Hematopoietic multipotent progenitor cell treated with erythropoietin and hydrocortisone succinate and interleukin-3 and kit ligand, for 15 days (in vitro differentiated cells): ENCODE measurements around the gene QSER1.
"Not testable (repeated sequence)": the region's sequence is repeated elsewhere in the genome, so short reads cannot be mapped to it uniquely, and the experiment has no call there.

Experiments
- DNase-seq: peaks from one replicate; pipeline ENCODE4 v3.0.0-alpha.2; 2015; ENCODE audit warnings: low spot score

QSER1 gene

DNA sequence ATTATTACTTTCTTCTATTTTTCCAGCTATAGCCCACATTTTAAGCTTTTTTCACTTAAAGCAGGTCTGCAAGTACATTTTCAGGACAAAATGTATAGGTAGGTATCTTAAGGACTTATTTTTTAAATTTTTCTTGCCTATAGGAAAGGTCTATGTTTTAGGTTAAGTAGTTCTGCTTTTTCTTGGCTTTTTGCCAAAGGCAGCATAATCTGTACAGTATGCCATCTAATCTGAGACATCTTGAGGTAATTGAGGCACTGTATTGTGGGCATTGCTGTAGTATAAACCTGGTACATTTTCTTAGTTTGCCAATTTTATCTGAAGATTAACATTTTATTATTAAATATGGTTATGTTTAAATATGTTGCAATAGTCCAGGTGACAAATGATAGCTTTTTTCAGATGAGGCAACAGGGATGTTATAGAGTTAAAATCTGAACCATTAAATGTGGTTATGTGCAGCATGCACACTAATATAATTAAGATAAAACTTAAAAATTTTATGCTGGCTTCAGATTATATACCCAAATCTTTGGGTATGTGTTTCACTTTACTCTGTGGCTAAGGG lies 42.9 kb downstream of the QSER1 start:
- peak; percentile 14 for DNase-seq

DNA sequence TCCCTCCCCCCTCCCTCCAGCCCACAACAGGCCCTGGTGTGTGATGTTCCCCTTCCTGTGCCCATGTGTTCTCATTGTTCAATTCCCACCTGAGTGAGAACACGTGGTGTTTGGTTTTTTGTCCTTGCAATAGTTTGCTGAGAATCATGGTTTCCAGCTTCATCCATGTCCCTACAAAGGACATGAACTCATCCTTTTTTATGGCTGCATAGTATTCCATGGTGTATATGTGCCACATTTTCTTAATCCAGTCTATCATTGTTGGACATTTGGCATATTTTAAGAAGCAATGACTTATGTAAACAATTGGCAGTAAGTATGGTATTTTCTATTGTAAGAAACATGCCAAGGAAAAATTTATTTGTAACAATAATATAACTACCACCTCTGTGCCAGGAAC lies 43.6 kb downstream of the QSER1 start:
- DNase-seq: not testable (repeated sequence)

DNA sequence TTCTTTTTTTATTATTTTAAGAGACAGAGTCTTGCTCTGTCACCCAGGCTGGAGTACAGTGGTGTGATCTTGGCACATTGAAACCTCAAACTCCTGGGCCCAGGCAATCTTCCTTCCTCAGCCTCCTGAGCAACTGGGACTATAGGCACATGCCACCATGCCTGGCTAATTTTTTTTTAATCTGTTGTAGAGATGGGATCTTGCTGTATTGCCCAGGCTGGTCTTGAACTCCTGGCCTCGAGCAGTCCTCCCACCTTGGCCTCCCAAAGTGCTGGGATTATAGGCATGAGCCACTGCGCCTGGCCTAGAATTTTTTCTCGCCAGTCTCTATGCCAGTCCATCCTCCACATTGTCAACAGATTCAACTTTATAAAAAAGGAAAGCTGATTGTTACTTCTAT lies 44.7 kb downstream of the QSER1 start:
- not testable (repeated sequence) for DNase-seq

- DNase-seq: no peak
These were observed 46.4 kb downstream of the QSER1 start for GRCh38 chr11:32939046-32939445.

- no peak for DNase-seq
These were observed 47.3 kb downstream of the QSER1 start for GRCh38 chr11:32939866-32940265.

DNA sequence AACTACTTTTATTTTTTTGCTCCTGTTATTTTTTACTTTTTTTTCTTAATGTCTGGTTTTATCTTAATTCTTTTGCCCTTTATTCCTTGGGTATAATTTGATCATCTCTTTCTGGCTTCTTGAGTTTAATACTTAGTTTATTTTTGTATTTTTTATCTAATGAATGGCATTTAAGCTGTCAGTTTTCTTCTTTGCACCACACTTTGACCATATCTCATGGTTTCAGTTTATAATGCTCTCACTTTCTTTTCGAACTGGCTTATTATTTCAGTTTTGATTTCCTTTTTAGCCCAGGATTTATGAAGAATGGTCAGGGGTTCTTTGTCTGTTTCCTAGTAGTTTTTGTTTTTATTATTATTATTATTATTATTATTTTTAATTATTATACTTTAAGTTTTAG lies 48.3 kb downstream of the QSER1 start:
- no peak for DNase-seq

DNA sequence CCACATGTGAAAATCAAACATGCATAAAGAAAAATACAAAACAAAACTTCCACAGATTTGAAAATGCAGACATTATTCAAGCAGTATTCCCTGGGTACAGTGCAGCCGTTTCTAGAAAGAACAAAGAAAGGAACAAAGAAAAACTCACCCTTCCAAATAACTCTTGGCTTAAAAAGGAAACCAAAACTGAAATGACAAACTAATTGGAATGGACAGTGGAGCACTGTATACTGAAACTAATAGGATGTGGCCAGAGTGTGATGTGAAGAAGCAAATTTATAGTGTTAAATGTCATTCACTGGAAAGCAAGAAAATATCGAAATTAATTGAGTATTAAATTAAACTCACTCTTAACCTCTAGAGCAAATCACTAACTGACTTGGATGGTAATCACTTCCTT lies 55.4 kb downstream of the QSER1 start:
- no peak for DNase-seq

DNA sequence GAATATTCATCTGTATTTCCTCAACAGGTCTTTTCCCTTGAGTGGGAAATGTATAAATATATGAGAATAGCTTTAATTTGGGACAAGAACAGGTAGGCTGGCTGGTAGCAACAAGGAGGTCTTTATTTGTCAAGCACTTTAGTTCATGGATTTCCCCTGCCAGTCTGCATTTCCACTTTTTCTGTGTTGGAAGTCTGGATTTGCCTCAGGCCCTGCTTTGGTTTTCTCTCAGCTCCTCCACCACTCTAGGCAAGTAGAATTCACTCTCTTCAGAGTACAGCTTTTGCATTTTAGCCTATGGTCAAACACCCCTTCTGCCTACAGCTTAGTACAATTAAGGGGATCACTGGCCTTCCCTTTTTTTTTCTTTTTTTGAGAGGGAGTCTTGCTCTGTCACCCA lies 57.1 kb downstream of the QSER1 start:
- no peak for DNase-seq

DNA sequence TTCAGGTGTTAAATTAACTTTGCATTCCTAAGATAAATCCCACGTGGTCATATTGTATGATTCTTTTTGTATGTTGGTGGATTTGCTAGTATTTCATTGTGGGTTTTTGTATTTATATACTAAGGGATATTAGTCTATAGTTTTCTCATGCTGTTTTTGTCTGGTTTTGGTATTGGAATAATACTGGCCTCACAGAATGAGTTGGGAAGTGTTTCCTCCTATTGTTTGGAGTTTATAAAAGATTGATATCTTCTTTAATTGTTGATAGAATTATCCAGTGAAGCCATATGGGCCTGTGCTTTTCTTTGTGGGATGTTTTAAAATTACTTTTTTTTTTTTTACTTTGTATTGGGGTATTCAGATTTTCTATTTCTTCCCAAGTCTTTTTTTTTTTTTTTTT lies 59.8 kb downstream of the QSER1 start:
- no peak for DNase-seq

GRCh38 chr11:32953700-32954099 lies 61.1 kb downstream of the QSER1 start:
- DNase-seq: no peak

DNA sequence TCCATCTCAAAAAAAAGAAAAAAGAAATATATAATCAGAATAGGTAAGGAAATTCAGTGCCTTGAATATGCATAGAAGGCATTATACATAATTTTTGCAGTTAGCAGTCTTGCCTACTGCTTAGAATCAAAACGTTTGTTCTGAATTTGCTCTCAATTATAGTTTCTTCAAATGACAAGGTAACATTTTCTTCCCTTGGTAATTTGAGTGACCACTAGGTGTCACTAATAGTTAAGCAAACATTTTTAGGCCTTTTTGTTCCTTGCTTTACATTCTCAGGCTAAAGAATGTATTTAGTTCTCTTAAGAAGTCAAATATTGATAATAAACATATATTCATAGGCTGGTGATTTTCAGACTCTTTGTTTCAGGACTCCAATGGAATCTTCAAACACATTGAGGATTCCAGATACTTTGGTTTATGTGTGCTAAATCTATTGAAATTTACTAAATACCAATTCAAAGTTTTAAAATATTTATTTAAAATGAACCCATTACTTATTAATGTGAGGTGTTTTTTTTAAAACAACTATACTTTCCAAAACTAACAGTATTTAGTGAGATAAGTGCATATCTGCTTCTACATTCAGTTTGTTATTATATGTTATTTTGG lies 68.0 kb downstream of the QSER1 start:
- peak; percentile 72 for DNase-seq

GRCh38 chr11:32962016-32962415 lies 69.4 kb downstream of the QSER1 start:
- DNase-seq: no peak

DNA sequence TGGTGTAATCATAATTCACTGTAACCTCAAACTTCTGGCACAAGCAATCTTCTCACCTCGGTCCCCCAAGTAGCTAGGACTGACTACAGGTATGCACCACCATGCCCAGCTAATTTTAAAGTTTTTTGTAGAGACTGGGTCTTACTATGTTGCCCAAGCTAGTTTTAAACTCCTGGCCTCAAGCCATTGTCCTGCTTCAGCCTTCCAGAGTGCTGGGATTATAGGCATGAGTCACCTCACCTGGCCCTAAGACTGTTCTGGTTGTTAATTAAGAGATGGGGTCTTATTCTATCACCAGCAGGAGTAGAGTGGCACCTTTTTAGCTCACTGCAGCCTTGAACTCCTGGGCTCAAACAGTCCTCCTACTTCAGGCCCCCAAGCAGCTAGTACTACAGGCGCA lies 71.1 kb downstream of the QSER1 start:
- no peak for DNase-seq

- DNase-seq: no peak
These were observed 75.9 kb downstream of the QSER1 start for GRCh38 chr11:32968541-32968940.

- not testable (repeated sequence) for DNase-seq
These were observed 79.6 kb downstream of the QSER1 start for GRCh38 chr11:32972233-32972632.

DNA sequence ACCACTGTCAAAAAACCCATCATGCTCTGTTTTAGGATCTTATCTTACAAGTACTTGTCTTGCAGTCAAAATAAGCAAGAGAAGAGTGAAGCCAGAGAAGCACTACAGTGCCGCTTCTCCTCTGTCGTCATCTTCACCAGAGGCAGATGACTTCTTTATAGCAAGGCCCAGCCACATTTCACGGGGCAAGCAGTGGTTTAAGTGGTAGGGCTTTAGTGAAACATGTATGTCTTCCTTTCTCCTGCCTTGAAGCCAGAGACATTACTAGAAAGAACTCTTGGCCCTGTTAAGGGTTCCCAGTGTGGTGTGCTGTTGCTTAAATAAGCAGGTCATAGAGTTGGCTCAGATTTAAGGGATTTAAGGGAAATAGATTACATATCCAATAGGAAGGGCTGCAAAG lies 80.2 kb downstream of the QSER1 start:
- DNase-seq: no peak

GRCh38 chr11:32982626-32983025 lies 90.0 kb downstream of the QSER1 start:
- DNase-seq: no peak

GRCh38 chr11:32983506-32983905 lies 90.9 kb downstream of the QSER1 start:
- DNase-seq: no peak

- DNase-seq: no peak
These were observed 93.0 kb downstream of the QSER1 start for GRCh38 chr11:32985600-32985999.

- no peak for DNase-seq
These were observed 95.2 kb downstream of the QSER1 start for GRCh38 chr11:32987851-32988250.

GRCh38 chr11:32990481-32990880 lies 97.9 kb downstream of the QSER1 start:
- no peak for DNase-seq

- DNase-seq: no peak
These were observed 98.8 kb downstream of the QSER1 start for GRCh38 chr11:32991427-32991826.

- no peak for DNase-seq
These were observed 99.3 kb downstream of the QSER1 start for GRCh38 chr11:32991898-32992297.

DNA sequence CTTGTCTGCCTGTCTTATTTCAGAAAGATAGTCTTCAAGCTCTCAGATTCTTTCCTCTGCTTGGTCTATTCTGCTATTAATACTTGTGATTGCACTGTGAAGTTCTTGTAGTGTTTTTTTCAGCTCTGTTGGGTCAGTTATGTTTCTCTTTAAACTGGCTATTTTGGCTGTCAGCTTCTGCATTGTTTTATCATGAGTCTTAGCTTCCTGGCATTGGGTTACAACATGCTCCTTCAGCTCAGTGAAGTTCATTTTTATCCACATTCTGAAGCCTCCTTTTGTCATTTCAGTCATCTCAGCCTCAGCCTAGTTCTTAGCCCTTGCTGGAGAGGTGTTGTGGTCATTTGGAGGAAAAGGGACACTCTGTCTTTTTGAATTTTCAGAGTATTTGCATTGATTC lies 107.6 kb downstream of the QSER1 start:
- DNase-seq: no peak
